ENCODE data around the gene LENG9.
"Not testable (repeated sequence)": the region's sequence is repeated elsewhere in the genome, so short reads cannot be mapped to it uniquely, and the experiment has no call there.

- not testable (repeated sequence) for TF ChIP-seq ZNF562 (CRISPR knock-in tag; IDR thresholded peaks at IDR 0.05; ENCODE audit: borderline replicate concordance); PHF8 (CRISPR knock-in tag; IDR thresholded peaks at IDR 0.05); ZNF335 (CRISPR knock-in tag; IDR thresholded peaks at IDR 0.05); WIZ (CRISPR knock-in tag; IDR thresholded peaks at IDR 0.05); MAX (IDR thresholded peaks at IDR 0.05); HOMEZ (CRISPR knock-in tag; IDR thresholded peaks at IDR 0.05; ENCODE audit: low read depth); ASH2L (IDR thresholded peaks at IDR 0.05; ENCODE audit: insufficient read length, low read depth, low read length); NFE2L1 (CRISPR knock-in tag; IDR thresholded peaks at IDR 0.05; ENCODE audit: borderline replicate concordance); TFE3 (CRISPR knock-in tag; IDR thresholded peaks at IDR 0.05)
Observed at GRCh38 chr19:54498451-54498772, 34.8 kb upstream of the LENG9 start.

Data from HepG2 (cell line).